GM19397 (cell line): Measurements from ENCODE around the gene MYL12B.
"Not testable (repeated sequence)": the region's sequence is repeated elsewhere in the genome, so short reads cannot be mapped to it uniquely, and the experiment has no call there.

Experiments
- ATAC-seq: cut with Tn5 transposase; IDR thresholded peaks from one replicate; pipeline ENCODE4 v1.9.1; 2021; ENCODE audit warnings: mild to moderate bottlenecking, moderate library complexity; ENCODE audit not compliant: unreplicated experiment

MYL12B gene

DNA sequence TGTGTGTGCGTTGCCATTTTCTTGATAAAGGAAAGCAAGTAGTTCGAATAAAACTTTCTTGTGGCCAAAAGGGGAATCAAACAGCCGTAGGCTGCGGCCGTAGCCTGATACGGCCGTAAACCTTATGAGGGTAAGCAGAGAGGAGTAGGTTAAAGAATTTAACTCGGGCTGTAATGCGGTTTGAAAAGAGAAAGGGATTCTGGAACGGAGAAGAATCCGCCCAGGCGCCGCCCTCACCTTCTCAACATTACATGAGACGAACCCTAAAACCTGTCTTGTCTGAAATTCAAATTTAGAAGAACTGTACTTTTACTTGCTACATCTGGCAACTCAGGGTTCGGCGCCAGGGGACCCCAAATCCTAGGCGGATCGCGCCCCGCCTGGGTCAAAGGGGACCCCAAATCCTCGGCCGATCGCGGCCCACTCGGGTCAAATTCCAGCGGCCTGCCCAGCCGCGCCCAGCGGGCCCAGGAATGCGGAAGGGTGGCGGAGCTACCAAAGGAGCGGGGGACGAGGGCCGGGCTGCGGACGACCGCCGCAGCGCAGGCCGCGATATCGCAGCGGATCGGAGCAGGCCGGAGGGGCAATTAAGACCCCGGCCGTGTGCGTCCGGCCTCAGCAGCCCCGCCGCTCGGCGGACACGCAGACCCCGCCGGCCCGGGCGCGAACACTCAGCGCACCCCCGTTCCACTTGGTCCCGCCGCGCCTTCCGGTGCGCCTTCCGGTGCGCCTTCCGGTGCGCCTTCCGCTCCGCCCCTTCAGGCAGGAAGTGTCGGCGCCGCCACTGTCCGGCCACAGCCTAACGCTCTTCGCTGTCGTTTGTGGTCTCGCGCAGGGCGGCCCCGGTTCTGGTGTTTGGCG, at the start of gene MYL12B:
TSS of gene MYL12B (plus strand) at position 761 of the 861 bp plus-strand sequence. CDS start 10,766 bp downstream, outside the sequence.
- peak; percentile 85 for ATAC-seq

DNA sequence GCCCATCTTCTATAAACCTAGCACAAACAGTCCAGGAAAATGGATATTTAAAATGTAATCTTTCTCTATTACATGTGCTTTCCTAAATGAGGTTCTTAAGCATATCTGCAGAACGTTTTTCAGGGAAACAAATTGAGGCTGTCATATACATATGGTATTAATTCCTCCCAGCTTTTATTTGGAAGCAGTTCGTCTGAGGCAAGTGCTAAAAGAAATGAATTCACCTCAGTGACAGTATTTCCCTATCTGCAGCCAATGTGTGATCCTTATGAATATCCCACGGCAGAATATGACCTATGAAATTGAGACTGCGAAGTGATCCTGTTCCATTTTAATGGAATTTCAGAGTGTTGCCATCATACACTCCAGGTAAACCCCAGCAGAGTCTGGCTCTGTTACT, 49.3 kb upstream of the MYL12B start:
- no peak for ATAC-seq

DNA sequence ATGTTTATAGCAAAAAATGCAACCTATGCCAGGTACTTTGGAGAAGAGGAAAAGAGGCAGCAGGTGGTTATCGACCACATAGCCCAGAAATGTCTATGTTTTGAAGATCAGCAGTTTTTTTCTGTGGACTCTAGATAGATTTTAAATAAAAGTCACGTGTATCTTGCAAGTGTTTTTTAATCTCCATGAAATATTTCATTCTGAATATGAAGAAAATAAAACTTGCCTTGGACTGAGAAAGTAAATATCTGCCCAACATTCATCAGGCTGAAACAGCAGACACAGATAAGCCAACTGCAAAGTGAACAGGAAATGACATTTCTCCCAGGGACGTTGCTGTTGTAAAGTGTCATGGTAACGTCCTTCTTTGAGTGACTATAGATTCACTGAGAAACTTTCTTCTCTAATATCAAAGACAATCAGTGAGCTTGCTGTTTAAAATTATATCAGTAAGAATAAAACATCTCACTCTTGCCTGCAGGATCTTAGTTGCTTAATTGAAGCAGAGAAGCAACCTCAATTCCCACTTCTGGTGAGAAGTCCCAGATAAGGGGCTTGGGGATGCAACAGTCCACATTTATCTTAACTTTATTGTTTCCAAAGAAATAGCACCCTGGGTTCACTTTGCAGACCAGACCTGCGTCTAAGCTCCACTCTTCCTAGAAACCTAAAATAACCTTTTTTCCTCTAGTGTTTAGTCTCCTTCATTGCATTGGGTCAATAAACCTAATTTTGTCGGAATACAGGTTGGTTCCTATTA, 48.5 kb upstream of the MYL12B start:
- ATAC-seq: no peak

DNA sequence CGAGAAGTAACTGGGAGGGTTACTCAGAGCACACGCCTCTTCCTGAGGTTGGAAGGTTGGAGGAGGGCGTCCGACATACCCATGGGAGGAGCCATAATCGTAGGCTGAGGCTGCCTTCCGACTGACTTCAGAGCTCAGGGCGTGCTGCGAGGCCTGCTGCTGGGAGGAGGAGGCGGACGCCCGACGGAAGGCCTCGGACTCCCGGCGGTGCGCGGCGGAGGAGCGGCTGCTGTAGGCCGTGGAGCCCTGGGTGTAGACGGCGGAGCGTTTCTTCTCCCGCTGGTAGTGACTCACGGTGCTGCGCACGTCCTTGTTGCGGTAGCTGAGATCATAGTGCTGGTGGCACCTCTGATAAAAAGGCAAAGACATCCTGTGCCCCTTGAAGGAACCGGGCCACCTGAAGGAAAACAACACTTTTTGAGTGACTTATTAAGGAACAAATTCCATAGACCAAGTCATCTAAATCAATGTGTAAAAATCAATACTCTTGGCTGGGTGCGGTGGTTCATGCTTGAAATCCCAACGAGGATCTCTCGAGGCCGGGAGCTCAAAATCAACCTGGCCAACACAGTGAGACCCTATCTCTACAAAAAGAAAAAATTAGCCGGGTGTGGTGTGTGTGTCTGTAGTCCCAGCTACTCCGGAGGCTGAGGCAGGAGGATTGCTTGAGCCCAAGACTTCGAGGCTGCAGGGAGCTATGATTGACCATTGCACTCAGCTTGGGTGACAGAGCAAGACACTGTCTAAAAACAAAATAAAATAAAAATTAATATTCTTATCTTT, 46.9 kb upstream of the MYL12B start:
- no peak for ATAC-seq

- ATAC-seq: no peak
Measured at GRCh38 chr18:3216987-3217386, 44.9 kb upstream of the MYL12B start.

DNA sequence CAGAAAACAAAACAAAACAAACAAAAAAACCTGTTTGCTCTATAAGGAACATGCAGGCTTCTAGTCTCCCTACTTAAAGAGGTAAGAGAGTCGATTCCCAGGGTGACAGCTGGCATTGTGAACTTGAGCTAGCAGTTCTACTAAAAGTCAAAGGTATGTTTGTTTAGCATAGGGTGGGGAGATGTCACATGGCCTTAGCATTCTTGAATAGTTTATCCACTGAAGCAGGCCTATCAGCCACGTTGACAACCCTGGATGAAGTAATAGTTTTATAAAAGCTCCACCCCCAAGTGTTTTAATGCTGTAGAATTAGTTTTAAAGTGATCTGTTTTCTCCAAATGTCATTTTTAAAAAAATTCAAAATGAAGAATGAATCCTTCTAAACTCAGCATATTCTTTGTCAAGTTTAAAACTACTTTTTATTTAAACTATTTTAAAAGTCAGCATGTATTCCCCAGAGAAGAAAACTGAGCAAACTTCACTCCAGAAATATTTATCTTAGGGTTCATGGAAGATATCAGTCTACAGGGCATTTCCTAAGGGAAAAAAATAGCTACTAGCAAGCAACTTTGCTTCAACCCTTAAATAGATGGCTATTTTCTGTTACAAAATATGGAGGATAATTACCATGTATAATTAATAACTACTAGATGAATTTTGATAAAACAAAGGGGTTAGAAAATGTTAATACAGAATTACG, 43.8 kb upstream of the MYL12B start:
- ATAC-seq: no peak

DNA sequence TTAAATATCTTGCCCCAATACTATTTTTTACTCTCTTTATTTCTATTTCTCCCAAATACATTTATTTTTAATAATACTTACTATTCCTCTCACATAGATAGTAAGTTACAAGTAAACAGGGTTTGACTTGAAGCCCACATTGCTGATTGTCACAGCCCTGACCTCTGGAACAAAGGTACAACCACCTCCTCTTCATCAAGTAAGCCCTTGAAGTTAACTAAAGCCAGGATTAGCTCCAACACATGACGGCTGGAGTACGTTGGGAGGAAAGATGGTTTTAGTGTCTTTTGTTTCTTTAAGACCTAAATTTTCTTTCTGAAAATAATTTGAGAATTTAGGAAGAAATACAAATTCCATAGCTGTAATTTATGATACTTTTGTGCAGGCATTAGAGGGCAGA, 43.1 kb upstream of the MYL12B start:
- ATAC-seq: no peak

- no peak for ATAC-seq
Measured at GRCh38 chr18:3219241-3219630, 42.7 kb upstream of the MYL12B start.

DNA sequence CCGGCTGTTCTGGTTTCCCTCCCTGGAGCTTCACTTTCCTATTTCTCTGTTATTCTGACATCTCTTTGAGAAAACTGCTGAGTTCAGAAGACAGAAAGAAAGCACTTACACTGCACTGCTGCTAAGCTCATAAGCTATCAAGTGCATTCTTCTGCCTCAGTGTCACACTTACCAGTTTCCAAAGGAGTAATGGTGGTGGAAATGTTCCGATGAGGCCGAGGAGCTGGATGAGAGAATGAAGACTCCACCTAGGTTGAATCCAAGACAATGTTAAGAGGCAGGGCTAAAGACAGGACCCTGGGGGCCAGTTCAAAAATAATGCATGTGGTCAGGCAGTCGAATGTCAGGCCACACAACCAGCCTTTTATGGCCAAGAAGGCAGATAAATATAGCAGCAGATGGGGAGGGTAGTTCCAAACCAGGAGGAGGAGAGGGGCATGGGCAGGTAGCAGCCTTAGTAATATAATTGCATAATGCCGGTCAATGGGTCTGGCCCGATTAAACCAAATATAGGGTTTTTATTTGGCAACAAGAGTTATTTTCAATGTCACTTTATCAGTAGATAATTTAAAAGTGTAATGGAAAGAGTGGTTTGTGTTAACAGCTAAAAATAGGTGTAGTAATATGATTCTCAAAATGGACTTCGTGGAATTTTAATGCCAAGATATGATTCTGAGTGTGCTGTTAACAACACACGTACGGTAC, 42.1 kb upstream of the MYL12B start, which contains the start of gene MYOM1:
TSS of gene MYOM1 (minus strand) at position 338 of the 705 bp plus-strand sequence. CDS start 4,745 bp downstream, outside the sequence.
- no peak for ATAC-seq

DNA sequence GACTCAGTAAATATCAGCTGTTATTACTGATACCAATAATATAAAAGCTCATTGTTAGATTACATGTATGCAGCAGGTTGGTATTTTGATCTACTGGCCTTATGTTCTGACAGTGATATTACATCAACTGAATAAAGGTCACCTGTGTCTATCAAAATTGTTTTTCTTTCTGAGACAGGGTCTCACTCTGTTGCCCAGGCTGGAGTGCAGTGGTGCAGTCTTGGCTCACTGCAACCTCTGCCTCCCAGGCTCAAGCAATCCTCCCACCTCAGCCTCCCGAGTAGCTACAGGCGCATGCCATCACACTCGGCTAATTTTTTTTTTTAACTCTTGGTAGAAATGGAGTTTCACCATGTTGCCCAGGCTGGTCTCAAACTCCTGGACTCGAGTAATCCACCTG, 41.1 kb upstream of the MYL12B start:
- not testable (repeated sequence) for ATAC-seq

DNA sequence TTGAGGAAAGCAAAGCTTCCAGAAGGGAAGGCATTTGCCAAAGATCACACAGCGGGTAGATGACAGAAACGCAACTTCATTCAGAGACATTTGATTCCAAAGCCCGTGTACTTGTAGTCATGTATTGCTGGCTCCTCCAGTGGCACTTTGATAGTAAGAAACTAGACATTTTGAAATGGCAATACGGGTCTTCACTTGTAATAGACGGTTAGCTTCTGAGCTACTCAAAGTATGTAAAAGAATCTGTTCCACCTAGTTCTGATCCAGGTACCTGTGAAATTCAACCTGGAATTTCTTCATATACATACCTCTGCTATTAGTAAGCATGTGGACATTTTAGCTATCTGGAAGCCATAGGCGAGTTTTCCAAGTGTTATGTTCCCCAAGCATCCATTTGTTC, 40.4 kb upstream of the MYL12B start:
- ATAC-seq: no peak

DNA sequence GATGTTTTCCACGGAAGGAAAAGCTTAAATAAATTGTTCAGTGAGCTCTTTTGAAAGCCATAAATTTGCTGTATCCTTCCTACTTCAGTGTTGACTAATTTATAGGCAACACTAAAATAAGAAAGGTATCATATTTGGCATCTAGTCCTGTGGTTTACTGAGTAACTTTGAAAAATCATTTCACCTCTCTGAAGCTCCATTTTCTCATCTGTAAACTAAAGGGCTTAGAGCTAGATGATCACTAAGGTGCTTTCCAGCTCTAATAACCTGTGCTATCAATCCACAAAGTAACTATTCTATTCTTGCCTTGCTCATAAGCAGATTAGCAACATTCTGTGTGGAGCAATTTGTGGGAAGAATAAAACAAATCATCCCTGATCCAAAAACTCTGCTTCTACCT, 38.6 kb upstream of the MYL12B start:
- ATAC-seq: no peak

- ATAC-seq: no peak
Measured at GRCh38 chr18:3224223-3224622, 37.7 kb upstream of the MYL12B start.

DNA sequence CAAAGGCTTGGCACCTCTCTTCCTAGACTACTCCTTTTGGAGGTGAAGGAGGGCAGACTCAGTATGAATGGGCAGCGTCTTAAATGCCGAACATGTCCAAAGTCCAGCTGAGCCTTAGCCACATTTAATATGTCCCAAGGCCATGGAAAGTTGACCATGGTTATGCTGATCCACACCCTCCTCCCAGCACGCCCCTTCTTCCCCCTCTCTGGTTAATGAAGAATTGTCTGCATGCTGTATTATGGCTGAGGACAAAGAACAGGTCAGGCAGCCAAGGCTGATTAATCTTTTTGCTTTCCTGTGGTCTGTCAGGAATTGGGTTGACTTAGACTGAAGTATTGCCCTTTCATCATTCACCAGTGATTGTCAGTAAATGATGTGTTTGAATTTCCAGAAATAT, 36.3 kb upstream of the MYL12B start:
- no peak for ATAC-seq

DNA sequence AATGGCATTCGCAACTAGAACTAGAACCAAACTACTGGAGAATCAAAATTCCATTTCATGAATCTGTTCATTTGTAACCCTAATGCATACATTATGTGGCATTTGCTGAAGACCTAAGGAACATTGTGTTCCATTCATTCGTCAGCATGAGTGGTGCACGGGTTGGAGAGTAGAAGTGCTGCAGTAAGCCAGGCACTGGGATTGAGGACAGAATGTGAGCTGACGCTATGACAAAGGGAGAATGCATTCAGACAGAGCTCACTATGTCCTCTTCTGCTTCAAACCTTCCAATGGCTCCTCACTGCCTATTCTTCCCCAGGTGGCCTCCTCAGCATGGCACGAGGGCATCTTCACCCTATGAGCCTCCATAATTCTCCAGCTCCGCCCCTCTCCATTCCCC, 35.9 kb upstream of the MYL12B start:
- ATAC-seq: no peak

- no peak for ATAC-seq
Measured at GRCh38 chr18:3230401-3231334, 31.3 kb upstream of the MYL12B start.

DNA sequence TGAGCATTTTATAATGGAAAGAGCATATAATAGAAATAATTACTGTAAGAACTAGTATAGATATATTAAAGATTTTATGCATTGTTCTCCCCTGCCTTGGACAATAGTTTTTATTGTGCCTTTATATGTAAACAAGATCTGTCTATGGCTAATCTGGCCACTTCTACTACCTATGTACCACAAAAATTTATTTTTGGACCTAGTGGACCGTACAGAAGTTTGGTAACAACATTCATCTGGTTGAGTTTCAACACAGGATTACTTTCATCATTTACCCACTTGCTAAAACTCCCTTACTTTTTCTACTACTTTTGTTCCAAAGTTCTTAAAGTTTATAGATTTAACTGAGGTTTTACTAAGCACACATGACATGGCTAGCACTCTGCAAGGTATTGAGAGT, 28.9 kb upstream of the MYL12B start:
- no peak for ATAC-seq

DNA sequence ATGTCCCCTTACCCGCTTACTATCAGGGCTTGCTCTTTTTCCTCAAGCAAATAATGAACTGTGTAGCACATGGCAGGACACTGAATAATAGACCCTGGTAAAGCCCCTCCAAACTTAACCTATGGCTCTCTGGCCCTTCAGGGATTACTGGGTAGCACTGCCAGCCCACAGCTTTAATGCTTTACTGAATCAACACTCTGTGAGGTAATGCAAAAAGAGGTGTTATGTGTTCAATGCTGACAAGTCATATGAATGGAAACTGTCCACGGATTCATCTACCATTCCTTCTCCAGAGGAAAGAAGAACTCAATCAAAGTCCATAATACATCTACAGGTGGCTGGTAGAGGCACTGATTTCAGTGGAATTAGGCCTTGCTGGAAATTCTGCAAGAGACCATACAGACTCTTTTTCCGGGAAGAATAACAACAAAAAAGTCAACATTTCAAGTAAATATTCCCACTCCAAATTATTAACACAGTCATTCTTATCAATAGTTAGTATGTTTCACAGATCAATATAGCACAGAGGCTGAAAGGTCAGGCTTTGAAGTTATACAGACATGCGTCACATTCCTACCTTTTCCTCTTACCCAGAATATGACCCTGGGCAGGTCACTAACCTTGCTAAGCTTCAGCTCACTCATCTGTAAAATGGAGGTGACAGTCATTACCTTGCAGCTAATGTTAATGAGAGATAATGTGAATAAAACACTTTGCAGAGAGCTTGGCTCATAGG, 28.3 kb upstream of the MYL12B start:
- no peak for ATAC-seq
